ENCODE measurements around the gene MATK.

The MATK gene

GRCh38 chr19:3785451-3785937 is 687 bp downstream of the MATK start:
- no peak for DNase-seq

GRCh38 chr19:3784607-3785450 is 1.4 kb downstream of the MATK start:
- no peak for DNase-seq

GRCh38 chr19:3783660-3784584 is 2.3 kb downstream of the MATK start:
- DNase-seq = no peak

- no peak for DNase-seq
Observed at GRCh38 chr19:3782903-3783302, 3.3 kb downstream of the MATK start.

GRCh38 chr19:3782330-3782729 is 3.9 kb downstream of the MATK start:
- DNase-seq = no peak

- DNase-seq = no peak
Observed at GRCh38 chr19:3781603-3782002, 4.6 kb downstream of the MATK start.

GRCh38 chr19:3780786-3781304 is 5.3 kb downstream of the MATK start:
- DNase-seq = no peak

GRCh38 chr19:3778899-3779723 is 7.1 kb downstream of the MATK start:
- DNase-seq = no peak

- DNase-seq = no peak
Observed at GRCh38 chr19:3778104-3778867, 7.9 kb downstream of the MATK start.

GRCh38 chr19:3776479-3777040 is 9.6 kb downstream of the MATK start:
- DNase-seq = no peak

GRCh38 chr19:3775831-3776230 is 10.3 kb downstream of the MATK start:
- DNase-seq = no peak

GRCh38 chr19:3775374-3775711 is 10.8 kb downstream of the MATK start:
- DNase-seq = no peak

- no peak for DNase-seq
Observed at GRCh38 chr19:3774621-3775373, 11.4 kb downstream of the MATK start.

- DNase-seq = no peak
Observed at GRCh38 chr19:3773814-3774515, 12.2 kb downstream of the MATK start.

- no peak for DNase-seq
Observed at GRCh38 chr19:3771906-3772455, 14.2 kb downstream of the MATK start, which contains the start of gene RAX2. Gene RAX2, minus strand, starts transcription at chr19:3772228. Its CDS starts 486 bp downstream, at chr19:3771742.

- DNase-seq = no peak
Observed at GRCh38 chr19:3771000-3771905, 14.9 kb downstream of the MATK start.

- no peak for DNase-seq
Observed at GRCh38 chr19:3770136-3770999, 15.8 kb downstream of the MATK start.
